ENCODE measurements around the gene SLC35B1.
"Not testable (repeated sequence)": the region's sequence is repeated elsewhere in the genome, so short reads cannot be mapped to it uniquely, and the experiment has no call there.

SLC35B1 gene

DNA sequence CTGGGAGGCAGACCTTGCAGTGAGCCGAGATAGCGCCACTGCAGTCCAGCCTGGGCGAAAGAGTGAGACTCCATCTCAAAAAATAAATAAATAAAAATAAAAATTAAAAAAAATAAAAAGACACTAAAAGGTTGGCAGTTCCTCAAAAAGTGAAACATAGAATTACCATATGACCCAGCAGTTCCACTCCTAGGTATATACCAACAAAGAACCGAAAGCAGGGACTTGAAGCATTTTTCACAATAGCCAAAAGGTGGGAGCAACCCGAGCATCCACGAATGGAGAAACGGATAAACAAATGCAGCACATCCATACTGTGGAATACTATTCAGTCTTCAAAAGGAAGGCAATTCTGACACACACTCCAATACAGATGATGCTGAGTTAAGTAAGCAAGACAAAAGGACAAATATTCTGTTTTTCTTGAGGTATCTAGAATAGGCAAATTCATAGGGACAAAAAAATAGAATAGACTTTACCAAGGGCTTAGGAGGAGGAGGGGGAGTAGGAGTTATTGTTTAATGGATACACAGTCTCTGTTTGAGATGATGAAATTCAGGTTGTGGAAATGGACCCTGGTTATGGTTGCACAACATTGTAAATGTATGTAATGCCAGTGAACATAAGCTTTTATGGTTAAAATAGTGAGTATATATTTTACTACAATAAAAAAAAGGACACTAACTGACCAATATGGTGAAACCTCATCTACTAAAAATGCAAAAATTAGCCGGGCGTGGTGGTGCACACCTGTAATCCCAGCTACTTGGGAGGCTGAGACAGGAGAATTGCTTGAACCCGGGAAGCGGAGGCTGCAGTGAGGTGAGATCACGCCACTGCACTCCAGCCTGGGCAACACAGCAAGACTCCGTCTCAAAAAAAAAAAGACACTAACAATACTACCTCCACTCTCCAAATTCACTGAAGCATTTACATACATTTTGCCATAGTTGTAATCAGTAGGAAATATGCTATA is 27.0 kb upstream of the SLC35B1 start:
- no peak for DNase-seq

DNA sequence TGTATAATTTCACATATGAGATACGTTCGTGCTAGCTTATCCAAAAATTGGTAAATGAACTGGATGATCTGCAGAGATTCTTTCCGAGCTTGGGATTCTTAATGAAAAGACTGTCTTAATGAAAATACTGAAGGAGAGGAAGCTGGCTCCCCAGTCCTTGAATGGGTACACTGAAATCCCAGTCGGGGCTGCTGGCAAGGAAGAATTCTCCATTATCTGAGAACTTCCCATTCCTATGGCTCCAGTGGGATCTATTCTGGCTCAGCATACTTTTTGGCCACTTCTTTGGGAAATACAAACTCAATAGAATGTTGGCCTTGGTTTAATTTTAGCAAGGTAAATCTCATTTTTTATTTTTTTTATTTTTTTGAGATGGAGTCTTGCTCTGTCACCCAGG is 23.7 kb upstream of the SLC35B1 start:
- no peak for DNase-seq

GRCh38 chr17:49730785-49731434 is 23.1 kb upstream of the SLC35B1 start:
- DNase-seq = no peak

- no peak for DNase-seq
Measured at GRCh38 chr17:49730078-49730784, 22.5 kb upstream of the SLC35B1 start.

GRCh38 chr17:49729069-49729468 is 21.3 kb upstream of the SLC35B1 start:
- no peak for DNase-seq

- no peak for DNase-seq
Measured at GRCh38 chr17:49728425-49728824, 20.7 kb upstream of the SLC35B1 start.

- DNase-seq = no peak
Measured at GRCh38 chr17:49727380-49727779, 19.6 kb upstream of the SLC35B1 start.

- no peak for DNase-seq
Measured at GRCh38 chr17:49725452-49726130, 17.8 kb upstream of the SLC35B1 start.

DNA sequence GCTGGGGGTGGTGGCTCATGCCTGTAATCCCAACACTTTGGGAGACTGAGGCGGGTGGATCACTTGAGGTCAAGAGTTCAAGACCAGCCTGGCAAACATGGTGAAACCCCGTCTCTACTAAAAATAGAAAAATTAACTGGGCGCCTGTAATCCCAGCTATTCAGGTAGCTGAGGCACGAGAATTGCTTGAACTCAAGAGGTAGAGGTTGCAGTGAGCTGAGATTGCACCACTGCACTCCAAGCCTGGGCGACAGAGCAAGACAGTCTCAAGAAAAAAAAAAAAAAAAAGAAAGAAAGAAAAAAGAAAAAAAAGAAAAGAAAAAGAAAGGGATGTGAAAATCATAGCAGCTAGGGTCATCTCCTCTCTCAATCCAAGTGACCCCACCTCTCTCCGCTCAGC is 16.8 kb upstream of the SLC35B1 start:
- not testable (repeated sequence) for DNase-seq

DNA sequence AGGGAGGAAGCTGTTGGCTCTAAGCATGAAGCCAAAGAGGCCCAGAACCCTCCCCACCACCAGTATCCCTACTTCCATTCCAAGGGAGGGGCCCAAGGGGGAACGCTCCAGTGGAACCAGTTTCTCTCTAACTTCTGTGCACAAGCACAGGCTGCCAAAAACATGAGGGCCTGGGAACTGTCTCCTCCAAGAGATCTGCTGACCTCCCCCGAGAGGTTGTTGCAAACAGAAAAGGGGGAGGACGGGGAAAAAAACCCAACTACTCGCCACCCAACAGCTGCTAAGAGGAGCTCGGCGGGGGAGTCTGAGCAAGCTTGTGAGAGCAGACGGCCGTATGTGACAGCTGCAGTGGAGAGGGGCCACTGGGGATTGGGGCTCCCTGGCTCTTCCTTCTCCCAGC is 15.7 kb upstream of the SLC35B1 start:
- no peak for DNase-seq

DNA sequence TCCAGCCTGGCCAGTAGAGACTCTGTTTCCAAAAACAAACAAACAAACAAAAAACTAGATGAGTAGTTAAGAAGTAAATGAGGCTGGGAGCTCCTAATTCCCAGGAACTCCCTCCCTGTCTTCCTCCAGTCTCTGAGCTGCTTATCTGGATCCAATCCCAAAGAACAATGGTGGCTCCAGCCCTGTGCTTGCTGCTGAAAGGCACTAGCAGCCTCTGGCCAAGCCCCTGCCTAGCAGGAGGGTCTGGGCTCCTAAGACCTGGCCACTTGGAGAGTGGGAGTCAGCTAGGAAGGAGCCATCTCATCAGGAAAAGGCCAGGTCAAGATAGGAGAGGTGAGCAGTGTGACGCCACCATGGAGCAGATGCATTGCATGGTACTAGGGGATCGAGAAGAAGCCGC is 14.3 kb upstream of the SLC35B1 start:
- DNase-seq = no peak

- DNase-seq = no peak
Measured at GRCh38 chr17:49717371-49717861, 9.7 kb upstream of the SLC35B1 start.

DNA sequence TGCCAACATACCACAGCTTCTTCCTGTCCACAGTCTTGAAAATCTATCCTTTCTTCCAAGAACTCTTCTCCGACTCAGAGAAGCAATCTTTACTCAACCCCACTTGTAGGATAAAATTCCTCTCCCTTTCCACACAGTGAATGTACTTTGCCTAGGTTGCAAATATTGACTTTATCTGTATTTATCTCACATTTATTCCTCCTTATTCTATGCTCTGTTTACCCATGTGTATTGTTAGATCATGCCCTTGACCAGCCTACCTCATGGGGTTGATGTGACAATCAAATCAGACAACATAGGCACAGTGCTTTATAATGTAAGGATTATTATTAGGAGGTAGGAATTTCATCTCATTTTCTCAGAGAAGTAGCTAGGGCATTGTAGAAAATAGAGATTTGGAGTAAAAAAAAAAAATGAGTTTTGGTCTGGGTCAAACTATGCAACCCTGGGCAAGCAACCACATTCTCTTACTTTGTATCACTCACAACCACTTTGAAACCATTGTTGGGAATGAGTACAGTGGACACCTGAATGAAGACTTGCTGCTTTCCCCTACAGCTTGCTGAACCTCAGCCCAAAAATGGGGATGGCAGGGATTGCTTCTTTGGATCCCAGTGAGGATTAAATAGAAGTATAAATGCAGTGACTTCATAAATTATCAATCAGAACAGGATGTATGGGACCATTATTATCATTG is 9.1 kb upstream of the SLC35B1 start:
- DNase-seq = no peak

- DNase-seq = peak; percentile 30
Measured at GRCh38 chr17:49715717-49716279, 8.0 kb upstream of the SLC35B1 start.

- peak; percentile 48 for DNase-seq
Measured at GRCh38 chr17:49715216-49715615, 7.5 kb upstream of the SLC35B1 start.

- peak; percentile 20 for DNase-seq
Measured at GRCh38 chr17:49708515-49709183, 885 bp upstream of the SLC35B1 start.

GRCh38 chr17:49707246-49707607 is 537 bp downstream of the SLC35B1 start:
- peak; percentile 51 for DNase-seq

DNA sequence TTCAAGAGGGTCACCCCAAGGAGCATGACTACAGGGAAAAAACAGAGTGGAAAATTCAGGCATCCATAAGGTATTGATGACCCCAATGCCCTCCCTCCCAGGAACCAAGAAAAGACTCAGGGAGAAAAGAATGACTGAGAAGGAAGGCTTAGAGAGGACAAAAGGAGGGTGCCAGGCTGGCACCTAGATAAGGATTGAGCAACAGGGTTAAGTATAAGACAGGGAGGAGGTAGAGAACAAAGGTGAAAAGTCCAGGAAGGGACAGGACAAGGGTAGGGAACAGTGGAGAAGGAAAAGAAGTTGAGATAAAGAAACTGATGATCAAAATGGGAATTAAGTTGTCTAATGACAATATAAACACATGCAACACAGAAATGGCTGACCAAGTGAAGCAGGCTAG is 2.5 kb downstream of the SLC35B1 start:
- no peak for DNase-seq

DNA sequence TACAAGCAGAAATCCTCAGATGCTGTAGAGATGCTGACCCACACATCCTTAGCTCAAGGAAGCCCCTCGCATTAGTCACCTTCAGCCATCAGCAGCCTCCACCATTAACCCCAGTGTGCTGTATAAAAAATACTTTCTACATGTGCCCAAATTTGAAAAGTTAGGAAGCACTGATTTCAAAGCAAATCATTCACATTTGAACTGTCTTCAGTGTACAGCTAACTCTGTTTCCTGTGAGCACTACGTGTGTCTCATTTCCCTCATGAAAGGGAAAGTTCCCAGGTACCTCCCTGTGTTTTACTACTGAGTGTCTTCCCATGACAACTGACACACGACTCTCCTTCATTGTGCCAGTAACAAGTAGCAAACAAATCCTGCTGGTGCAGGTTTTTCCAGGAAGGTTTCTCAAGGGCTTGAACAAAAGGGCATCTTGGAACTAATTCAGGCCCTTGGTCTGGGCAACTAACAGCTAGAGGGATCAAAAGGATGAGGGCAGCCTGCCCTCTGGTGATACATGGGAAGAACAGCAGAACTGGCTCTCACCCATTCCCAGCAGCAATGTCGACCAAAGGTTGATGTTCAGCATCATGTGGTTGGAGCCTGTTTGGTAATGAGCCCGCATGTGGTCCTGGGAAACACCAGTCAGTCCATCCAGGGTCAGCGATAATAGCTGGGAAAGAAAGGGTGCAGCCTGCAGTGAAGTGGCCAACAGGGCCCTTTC is 4.0 kb downstream of the SLC35B1 start:
- DNase-seq = peak; percentile 23

- DNase-seq = no peak
Measured at GRCh38 chr17:49700960-49701359, 6.8 kb downstream of the SLC35B1 start.

All from CD4-positive, alpha-beta T cell treated with Interleukin-17A for 4 hours (primary cell).